ENCODE results near the gene SDR42E1.

GRCh38 chr16:81964808-81965207 is 46.5 kb downstream of the SDR42E1 start:
- TF ChIP-seq, protein P1, sequence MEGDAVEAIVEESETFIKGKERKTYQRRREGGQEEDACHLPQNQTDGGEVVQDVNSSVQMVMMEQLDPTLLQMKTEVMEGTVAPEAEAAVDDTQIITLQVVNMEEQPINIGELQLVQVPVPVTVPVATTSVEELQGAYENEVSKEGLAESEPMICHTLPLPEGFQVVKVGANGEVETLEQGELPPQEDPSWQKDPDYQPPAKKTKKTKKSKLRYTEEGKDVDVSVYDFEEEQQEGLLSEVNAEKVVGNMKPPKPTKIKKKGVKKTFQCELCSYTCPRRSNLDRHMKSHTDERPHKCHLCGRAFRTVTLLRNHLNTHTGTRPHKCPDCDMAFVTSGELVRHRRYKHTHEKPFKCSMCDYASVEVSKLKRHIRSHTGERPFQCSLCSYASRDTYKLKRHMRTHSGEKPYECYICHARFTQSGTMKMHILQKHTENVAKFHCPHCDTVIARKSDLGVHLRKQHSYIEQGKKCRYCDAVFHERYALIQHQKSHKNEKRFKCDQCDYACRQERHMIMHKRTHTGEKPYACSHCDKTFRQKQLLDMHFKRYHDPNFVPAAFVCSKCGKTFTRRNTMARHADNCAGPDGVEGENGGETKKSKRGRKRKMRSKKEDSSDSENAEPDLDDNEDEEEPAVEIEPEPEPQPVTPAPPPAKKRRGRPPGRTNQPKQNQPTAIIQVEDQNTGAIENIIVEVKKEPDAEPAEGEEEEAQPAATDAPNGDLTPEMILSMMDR (conservative IDR thresholded peaks at IDR 0.05; ENCODE audit: low read length), result no peak
- no peak for TF ChIP-seq EZH2phosphoT487 (IDR thresholded peaks at IDR 0.05; ENCODE audit: borderline replicate concordance, low read depth, low read length)

Measured in OCI-LY7 (cell line).